AG08395 (cell line): ENCODE results near the gene IKBKE.

Experiments
- DNase-seq: peaks from one replicate; pipeline ENCODE4 v3.0.0; 2012; ENCODE audit warnings: mixed read lengths, low spot score

Gene IKBKE

GRCh38 chr1:206469933-206470691 is at the start of gene IKBKE:
Gene IKBKE, plus strand, starts transcription at chr1:206470476. Its CDS starts 2,752 bp downstream, at chr1:206473228.
- peak; percentile 83 for DNase-seq

DNA sequence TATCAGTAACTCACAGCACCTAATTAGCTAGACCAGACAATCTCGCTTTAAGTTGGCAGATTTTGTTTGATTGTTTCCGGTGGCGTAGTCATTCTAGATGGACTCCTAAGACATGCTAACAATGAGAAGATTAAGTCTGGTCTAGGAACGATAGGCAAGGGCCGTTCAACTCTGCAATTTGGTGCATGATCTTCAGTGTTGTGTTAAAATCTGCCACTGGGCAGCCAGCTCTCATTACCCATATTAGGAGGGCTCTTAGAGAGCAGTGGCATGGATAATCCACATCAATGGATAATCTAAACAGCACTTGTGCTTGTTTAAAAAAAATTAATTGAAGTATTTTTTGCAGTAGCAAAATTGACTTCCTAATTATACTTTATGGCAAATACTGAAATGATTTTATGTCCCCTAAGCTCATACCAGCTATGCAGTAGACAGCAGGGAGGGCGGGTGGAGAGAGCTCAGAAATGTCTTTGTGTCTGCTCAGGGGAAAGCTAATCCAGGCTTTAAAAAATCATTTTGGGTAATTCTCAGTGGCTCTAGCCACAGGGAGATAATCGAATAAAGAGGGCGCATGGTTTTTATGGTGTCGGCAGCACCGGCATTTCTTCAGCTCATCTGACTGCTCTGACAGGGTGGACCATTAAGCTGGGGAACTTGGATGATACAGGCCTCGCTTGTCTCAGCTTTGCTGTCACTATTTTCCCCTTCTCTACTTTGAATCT is 48.5 kb upstream of the IKBKE start:
- no peak for DNase-seq

DNA sequence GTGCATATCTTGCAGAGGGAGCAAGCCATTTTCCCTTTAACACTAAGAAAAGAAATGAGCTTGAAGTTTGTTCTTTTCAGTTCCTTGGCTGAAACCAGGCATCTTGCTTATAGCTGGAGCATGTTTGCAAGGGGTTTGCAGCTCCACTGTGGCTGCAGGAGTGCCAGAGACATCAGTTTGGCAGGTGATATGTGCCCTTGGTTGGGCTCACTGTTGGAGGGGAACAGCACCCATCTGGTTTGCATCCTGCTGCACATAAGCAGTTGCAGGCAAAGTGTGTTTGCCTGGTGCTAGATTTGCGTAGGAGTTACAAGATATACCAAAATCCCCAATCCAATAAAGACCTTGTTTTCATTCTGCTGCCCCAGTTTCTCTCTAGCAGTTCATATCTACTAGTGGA is 47.8 kb upstream of the IKBKE start:
- no peak for DNase-seq

GRCh38 chr1:206427291-206427690 is 43.0 kb upstream of the IKBKE start:
- DNase-seq: no peak

GRCh38 chr1:206429421-206429820 is 40.9 kb upstream of the IKBKE start:
- no peak for DNase-seq

- DNase-seq: peak; percentile 62
These were observed 40.0 kb upstream of the IKBKE start for GRCh38 chr1:206430031-206430983.

GRCh38 chr1:206435445-206435844 is 34.8 kb upstream of the IKBKE start:
- peak; percentile 12 for DNase-seq

- DNase-seq: no peak
These were observed 31.7 kb upstream of the IKBKE start for GRCh38 chr1:206438554-206438953.

DNA sequence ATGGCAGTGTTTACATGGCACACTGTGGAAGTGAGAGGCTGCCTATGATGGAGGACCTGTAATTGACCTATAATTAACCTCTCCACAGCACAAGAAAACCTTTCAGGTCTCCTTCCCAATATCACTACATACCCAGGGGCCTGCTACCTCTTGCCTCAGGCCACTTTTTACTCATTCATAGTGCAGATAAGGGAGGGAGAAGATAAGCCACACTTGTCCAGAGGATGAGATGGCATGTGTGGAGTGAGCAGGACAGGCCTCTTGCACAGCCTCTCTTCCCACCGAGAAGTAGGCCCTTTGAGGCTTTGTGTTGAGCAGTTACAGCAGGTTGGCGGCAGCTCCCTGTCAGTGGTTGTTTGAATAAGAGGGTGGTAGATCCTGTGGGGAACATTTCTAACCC is 31.1 kb upstream of the IKBKE start:
- DNase-seq: no peak

GRCh38 chr1:206441336-206441967 is 28.8 kb upstream of the IKBKE start:
- DNase-seq: no peak

- DNase-seq: peak; percentile 73
These were observed 28.2 kb upstream of the IKBKE start for GRCh38 chr1:206442101-206442500.

GRCh38 chr1:206445116-206445515 is 25.2 kb upstream of the IKBKE start:
- no peak for DNase-seq

- DNase-seq: no peak
These were observed 24.3 kb upstream of the IKBKE start for GRCh38 chr1:206445911-206446356.

DNA sequence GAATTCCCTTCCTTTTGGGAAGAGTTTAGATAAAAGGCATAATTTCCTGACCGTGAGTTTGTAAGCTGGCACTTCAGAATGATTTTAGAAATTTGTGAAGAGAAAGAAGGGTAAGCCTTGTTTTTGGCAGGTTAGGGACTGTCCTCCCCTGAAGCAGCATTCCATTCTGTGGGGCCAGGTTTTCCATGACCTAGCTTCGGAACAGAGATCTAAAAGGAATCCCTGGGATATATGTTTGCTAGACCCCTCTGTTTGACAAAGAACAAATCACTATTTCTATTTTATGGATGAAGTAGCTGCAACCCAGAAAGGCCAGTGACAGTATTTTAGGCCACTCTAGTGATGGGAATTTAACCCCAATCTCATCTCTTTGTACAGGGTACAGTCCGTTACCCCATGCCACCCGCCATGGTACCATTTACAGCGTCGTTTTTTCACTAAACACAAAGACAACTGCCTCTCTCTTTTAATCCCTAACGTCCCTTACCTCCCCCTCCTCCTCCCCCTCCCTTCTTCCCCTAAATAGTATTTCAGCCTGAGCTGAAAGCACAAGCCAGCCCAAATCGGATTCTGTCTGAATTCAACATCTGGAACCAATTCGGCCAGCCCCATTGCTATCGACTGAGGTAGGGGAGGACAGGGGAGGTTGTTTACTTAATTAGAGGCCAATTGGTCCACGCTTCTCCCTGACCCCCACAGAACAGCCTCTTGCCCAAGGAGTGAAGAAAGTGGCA is 23.4 kb upstream of the IKBKE start:
- no peak for DNase-seq

DNA sequence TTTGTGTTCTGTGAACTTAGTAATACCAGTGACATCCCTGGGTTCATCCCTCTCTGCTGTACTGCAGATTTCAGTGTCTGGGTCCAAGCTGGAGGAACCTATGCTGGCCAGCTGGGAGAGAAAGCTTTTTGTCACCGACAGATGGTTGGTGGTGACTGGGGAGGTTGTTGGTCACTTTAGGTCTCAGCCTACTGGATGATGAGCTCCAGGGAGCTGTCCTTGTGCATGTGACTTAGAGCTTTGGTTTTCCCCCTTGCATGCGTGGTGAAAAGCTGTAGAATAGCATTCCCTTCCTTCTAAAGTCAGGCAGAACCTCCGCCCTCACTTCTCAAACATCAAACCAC is 22.9 kb upstream of the IKBKE start:
- DNase-seq: no peak

- no peak for DNase-seq
These were observed 22.5 kb upstream of the IKBKE start for GRCh38 chr1:206447792-206448191.

- no peak for DNase-seq
These were observed 21.8 kb upstream of the IKBKE start for GRCh38 chr1:206448471-206448870.

DNA sequence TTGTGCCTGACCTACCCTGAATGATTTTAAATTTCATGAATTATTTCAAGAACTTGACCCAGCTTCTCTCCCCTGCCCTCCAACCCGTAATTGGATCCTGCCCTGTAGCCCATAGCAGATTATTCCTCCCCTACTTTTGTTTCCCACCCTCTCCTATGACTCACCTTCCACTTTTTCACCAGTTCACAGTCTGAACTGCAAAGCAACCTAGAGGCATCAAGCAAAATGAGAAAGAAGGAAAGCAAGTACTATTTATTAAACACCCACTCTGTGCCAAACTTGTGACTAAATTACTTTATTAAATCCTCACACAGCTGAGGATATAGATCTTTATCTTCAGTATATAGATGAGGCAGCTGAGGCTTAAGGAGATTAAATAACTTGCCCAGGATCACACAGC is 20.7 kb upstream of the IKBKE start:
- DNase-seq: no peak

DNA sequence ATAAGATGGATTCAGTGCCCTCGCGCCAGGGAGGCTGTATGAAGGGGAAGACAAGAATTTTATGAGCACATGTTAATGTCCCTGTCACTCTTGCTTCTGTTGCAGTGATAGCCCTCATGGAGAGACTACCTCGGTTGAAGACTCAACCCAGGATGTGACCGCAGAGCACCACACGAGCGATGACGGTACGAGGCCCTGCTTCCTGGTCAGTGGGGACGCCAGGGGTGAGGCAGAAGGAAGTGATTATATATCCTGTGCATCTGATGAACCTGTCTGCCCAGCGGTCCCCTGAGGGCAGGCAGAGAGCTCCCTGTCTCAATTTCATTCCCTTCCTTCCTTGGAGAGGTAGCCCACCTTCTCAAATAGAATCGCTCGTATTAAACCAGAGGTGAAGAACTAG is 20.0 kb upstream of the IKBKE start:
- DNase-seq: no peak

DNA sequence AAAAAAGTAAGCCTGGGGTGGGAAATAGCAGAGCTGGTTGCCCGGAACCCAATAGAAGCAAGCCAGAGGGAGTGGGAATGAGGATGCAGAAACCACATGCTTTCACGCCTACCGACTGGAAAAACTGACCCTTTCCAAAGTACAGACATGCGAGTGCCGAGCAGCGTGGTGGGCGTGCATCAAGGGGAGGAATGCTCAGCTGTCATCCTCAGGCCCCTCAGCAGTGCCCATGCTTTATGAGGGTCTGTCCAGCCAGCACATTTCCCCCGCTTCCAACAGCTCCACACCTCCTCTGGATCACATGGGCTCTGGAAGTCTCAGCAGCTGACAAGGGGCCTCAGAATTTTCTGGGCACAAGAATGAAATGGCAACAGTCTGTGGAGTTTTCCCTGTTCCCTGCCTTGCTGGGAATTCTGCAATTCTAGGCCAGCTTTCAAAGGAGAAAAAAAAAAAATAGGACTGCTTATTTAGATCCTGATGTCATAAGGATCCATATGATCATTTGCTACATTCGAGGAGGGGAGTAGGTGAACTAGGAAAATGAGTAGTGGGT is 19.1 kb upstream of the IKBKE start:
- DNase-seq: no peak

DNA sequence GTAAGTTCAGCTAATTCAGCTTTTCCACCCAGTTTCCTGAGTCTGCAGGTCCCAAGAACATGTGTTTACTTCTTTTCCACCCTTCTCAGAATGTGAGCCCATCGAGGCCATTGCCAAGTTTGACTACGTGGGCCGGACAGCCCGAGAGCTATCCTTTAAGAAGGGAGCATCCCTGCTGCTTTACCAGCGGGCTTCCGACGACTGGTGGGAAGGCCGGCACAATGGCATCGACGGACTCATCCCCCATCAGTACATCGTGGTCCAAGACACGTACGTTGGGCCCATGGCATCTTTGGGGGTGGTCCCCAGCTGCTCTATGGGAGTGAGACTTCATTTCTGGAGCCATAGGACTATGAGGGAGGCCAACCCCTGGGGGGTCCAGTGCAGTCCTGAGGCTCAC is 17.2 kb upstream of the IKBKE start:
- DNase-seq: no peak
